DOHH2 (cell line): Measurements from ENCODE around the gene ARHGDIB.

Source experiments
- EZH2phosphoT487 ChIP-seq: fragments of 200-600 bp; sonication (generic); IDR thresholded peaks from 2 replicates; pipeline ENCODE4 v1.6.1; 2017; ENCODE audit warnings: borderline replicate concordance, mild to moderate bottlenecking, antibody characterized with exemption, low read length, moderate library complexity, mixed read lengths
- TF ChIP-seq, protein P1 (sequence below): fragments of 200-600 bp; sonication (generic); IDR thresholded peaks from one replicate; pipeline ENCODE4 v1.5.1; 2014; ENCODE audit warnings: antibody characterized with exemption, mild to moderate bottlenecking, low read depth, low read length; ENCODE audit not compliant: poor library complexity, severe bottlenecking

DNA sequence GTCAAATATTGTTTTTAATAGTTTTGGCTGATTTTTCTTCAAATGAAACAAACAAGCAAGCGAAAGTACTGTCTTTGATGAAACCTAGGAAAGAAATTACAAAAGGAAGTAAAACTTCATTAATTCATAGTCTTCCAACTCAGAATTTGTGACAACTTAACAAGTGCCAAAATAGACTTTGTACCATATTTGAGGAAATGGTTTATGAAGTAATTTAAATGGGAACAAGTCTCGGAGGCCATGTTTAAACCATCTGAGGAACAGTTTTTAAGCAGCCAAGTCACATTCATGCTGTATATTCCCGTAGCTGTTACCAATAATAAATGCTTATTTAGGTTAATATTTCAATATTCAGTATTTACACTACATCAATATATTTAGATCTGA is 745 bp upstream of the ARHGDIB start:
- TF ChIP-seq, protein P1, sequence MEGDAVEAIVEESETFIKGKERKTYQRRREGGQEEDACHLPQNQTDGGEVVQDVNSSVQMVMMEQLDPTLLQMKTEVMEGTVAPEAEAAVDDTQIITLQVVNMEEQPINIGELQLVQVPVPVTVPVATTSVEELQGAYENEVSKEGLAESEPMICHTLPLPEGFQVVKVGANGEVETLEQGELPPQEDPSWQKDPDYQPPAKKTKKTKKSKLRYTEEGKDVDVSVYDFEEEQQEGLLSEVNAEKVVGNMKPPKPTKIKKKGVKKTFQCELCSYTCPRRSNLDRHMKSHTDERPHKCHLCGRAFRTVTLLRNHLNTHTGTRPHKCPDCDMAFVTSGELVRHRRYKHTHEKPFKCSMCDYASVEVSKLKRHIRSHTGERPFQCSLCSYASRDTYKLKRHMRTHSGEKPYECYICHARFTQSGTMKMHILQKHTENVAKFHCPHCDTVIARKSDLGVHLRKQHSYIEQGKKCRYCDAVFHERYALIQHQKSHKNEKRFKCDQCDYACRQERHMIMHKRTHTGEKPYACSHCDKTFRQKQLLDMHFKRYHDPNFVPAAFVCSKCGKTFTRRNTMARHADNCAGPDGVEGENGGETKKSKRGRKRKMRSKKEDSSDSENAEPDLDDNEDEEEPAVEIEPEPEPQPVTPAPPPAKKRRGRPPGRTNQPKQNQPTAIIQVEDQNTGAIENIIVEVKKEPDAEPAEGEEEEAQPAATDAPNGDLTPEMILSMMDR = no peak
- no peak for TF ChIP-seq EZH2phosphoT487
